GM12874 (cell line): Measurements from ENCODE around the gene PAMR1.

ENCODE experiments used
- CTCF ChIP-seq: IDR thresholded peaks from 2 replicates; pipeline ENCODE4 v1.5.1; 2011; ENCODE audit warnings: low read depth, mild to moderate bottlenecking, control low read depth, low read length, moderate library complexity; ENCODE audit not compliant: insufficient read depth

PAMR1 gene

GRCh38 chr11:35383953-35384352, 141.5 kb downstream of the PAMR1 start:
- no peak for TF ChIP-seq CTCF
